GM10847 (cell line): ENCODE results near the gene CYP2W1.

Source experiments
- POLR2A ChIP-seq: IDR thresholded peaks from 2 replicates; pipeline ENCODE4 v1.6.1; 2011; ENCODE audit not compliant: insufficient read length; ENCODE audit errors: extremely low read depth

CYP2W1 gene

DNA sequence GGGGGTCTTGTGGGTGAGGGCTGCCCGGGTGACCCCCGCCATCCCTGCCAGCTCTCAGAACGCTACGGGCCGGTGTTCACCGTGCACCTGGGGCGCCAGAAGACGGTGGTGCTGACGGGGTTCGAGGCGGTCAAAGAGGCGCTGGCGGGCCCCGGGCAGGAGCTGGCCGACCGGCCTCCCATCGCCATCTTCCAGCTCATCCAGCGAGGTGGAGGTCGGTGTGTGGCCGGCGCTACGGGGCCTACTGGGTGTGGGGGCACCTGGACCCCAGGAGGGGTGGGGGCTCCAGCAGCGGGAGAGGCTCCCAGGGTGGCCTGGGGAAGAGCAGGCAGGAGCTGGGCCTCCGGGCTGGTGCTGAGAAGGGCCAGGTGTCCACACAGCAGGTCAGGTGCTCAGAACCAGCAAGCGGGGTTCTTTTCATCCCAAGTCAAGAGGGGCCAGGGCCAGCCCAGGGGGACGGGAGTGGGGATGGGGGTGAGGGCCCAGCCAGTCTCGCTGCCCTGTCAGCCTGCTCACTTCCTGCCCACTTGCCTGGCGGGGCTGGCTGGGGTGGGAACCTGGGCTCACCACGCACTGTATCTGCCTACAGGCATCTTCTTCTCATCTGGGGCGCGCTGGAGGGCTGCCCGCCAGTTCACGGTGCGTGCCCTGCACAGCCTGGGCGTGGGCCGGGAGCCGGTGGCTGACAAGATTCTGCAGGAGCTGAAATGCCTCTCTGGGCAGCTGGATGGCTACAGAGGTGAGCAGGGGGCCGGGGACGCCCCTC is 1.6 kb downstream of the CYP2W1 start:
- no peak for TF ChIP-seq POLR2A

DNA sequence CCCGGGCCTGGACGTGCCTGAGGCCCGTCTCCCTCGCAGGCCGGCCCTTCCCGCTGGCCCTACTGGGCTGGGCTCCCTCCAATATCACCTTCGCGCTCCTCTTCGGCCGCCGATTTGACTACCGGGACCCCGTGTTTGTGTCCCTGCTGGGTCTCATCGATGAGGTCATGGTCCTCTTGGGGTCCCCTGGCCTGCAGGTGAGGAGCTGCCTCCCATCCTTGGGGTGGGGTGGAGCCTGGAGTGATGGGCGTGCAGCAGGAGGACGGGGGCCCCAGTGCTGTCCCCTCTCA is 2.1 kb downstream of the CYP2W1 start:
- no peak for TF ChIP-seq POLR2A

DNA sequence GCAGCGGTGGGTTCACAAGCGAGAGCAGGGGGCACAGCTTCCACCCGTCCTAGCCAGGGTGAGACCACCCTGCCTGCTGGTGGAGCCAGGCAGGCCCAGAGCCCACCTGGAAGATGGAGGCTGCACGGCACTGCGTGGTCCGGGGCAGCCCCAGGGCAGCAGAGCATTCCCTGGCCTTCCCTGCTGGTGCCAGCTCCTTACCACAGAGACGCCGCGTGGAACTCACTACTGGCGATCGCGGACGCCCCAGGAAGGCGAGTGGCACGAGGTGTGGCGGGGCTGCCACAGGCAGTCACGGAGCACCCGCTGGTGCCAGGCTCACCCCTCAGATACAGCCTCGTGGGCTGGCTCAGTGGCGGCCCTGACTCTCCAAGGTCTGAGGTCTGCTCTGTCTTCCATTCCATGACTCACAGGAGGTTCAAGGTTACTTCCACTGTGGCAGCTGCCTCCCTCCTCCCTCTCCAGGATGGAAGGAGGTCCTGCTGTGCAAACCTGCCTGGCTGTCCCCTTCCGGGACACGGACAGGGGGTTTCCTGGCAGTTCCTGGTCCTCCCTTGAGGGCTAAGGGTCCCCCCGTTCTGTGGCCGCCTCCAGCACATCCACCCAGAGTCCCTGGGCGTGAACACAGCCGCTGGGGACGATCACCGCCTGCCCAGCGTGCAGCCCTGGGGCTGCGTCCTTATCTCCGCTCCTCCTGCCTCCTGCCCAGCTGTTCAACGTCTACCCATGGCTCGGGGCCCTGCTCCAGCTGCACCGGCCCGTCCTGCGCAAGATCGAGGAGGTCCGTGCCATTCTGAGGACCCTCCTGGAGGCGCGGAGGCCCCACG is 3.1 kb downstream of the CYP2W1 start:
- no peak for TF ChIP-seq POLR2A

DNA sequence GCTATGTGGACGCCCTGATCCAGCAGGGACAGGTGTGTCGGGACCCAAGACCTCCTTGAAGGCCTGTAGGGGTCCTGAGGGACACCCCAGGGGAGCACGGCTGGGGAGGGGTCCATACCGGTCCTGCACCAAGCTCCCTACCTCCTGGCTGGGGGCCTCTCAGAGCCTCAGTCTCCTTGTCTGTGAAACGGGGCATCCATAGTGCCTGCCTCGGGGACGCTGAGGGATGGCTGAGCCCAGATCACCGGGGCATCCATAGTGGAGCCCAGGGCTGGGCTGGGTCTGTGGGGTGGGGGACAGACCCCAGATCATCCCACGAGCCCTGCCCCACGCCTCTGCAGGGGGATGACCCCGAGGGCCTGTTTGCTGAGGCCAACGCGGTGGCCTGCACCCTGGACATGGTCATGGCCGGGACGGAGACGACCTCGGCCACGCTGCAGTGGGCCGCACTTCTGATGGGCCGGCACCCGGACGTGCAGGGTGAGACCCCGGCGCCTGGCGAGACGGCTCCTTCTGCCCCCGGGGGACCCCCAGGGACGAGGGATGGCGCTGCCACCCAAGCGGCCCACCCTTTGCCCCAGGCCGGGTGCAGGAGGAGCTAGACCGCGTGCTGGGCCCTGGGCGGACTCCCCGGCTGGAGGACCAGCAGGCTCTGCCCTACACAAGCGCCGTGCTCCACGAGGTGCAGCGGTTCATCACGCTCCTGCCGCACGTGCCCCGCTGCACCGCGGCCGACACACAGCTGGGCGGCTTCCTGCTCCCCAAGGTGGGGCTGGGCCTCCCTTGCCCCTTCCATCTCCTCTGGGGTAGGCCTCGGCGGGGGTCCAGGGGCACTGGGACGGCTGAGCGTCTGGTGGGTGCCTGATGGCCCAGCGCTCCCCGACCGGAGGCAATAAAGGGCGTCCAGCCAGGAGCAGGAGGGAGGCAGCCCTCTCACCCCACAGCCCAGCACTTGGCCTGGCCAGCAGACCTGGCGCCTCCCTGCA is 4.1 kb downstream of the CYP2W1 start:
- TF ChIP-seq POLR2A = no peak

DNA sequence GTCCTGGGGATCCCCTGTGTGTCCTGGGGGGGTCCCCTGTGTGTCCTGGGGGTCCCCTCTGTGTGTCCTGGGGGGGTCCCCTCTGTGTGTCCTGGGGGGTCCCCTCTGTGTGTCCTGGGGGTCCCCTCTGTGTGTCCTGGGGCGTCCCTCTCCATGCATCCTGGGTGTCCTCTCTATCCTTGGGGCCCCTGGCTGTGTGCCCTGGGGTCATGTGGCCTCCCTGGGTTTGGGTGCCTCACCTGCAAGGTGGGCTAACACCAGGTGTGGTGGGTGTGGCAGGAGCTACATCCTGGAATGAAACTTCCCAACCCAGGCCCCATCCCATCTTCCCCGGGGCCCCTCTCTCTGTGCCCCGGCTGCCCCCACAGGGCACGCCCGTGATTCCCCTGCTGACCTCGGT is 4.9 kb downstream of the CYP2W1 start:
- TF ChIP-seq POLR2A = no peak

DNA sequence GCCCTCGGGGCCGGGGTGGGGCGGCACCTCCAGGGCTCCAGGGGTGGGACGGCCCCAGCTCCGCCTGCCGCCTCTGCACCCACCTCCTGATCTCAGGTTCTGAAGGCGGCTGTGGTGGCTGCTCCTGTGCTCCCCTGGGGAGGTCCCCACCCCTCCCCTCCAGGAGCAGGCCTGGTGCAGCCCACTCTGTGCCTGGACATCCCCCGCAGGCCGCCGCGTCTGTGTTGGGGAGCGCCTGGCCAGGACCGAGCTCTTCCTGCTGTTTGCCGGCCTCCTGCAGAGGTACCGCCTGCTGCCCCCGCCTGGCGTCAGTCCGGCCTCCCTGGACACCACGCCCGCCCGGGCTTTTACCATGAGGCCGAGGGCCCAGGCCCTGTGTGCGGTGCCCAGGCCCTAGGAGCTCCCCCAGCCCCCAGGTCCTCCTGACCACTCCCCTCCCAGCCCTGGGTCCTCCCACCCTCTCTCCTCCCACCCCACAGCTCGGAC is 5.5 kb downstream of the CYP2W1 start:
- TF ChIP-seq POLR2A = no peak

DNA sequence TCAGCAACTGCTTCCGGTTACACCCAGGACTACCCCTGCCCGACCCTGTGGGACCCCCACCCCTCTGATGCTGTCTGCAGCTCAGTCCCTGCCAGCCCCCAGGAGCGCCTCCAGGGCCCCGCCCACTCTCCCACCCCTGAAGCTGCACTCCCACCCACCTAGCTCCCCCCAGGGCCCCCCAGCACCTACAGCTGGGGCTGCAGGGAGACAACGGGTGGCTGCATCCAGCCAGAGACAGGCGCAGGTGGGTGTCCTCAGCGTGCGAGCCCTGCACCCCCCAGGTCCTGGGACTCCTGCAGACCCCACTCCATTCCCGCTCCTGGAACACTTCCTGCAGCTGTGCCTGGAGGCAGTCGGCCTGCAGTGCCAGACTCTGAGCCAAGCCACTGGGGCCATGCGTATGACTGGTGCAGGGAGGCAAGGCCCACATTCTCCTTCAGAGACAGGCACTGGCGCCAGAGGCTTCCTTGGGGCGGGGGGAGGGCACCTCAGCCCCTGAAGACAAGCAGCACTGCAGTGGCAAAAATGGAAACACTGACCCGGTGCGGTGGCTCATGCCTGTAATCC is 6.1 kb downstream of the CYP2W1 start:
- TF ChIP-seq POLR2A = no peak

DNA sequence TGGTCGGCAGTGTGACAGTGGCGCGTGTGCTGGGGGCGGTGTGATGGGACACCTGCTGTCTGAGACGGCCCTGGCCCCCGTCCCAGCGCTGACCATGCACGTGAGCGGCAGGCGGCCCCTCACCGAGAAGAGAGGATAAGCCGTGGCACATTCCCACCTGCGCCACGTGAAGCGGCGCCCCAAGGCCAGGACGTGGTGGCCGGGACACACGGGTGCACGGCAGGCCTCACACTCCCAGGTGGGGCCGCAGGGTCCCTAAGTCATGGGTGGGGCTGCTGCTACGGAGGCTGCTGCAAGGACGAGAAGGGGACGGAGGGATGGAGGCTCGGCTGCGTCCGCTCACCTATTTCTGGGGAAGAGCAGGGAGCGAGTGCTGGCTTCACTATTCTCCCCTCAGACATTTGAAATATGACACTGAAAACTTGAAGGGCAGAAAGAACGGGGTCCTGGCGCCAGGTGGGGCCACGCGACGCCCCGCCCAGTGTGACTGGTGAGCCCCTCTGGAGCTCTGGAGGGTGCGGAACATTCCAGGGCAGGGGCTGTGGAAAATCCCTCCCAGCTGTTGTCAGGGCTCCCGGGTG is 7.5 kb downstream of the CYP2W1 start:
- no peak for TF ChIP-seq POLR2A

DNA sequence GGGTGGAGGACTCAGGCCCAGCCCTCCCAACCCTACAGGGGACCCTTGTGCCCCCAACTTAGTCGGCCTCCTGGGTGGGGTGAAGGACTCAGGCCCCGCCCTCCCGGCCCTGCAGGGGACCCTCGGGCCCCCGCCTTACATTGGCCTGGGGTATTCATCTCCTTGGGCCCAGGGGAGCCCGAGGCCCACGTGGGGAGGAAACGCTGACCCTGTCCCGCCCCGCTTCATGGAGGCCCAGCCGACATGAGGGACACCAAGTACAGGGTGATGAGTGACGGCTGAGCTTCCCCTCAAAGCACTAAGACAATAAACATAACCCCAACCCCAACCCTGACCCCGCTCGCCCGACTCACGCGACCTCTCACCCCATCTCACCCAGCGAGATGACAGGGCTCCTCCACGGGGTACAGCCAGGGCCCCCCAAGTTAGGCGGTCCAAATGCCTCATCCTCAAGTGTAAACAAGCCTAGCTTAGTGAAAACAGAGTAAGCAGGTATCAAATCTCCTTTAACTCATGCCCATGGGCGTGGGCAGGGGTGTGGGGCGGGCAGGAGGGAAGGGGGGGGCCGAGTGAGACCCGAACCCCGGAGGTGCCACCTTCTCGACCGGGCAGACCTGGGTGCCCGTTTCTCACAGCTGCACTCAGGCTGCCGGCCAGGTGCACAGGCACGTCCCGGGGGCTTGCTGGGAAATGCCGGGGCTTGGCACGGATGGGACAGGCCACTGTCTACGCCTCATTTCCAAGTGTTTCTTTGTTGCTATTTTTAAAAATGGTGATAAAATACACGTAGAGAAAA is 8.2 kb downstream of the CYP2W1 start:
- TF ChIP-seq POLR2A = no peak

DNA sequence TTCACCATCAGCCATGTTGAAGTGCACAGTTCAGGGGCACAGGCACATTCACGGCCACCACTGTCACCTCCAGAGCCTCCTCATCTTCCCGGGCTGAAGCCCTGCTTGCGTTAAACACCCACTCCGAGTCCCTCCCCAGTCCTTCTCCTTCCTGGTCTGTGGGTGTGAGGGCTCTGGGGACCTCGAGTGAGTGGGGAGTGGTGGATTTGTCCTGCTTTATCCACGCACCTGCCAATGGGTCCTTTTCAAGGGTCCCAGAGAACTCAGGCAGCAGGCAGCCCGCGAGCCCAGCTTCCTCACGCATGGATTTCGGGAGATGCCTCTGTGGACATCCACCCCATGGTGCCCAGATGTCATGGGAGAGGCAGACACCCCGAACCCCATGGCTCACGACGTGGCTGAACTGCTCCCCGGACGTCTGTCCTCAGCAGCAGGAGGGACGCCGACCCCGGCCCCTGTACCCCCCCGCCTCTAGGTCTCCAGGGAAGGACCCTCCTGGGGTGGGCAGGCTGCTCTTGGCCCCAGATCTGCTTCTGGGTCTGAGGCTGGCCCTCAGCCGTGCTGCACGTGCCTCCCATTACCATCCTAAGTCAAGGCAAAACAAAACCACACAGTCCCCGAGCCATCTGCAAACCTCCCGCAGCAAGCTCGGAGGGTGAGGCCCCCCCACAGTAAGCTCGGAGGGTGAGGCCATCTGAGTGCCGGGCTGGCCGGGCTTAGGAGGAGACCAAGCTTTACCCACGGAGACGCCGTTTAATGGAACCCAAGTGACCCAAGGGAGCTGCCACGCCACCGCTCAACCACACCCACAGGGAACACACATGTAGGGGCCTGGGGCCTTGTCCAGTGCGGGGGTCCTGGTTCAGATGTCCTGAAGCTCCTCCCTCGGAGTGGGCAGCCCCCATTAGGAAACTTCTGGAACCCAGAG is 9.0 kb downstream of the CYP2W1 start:
- no peak for TF ChIP-seq POLR2A

DNA sequence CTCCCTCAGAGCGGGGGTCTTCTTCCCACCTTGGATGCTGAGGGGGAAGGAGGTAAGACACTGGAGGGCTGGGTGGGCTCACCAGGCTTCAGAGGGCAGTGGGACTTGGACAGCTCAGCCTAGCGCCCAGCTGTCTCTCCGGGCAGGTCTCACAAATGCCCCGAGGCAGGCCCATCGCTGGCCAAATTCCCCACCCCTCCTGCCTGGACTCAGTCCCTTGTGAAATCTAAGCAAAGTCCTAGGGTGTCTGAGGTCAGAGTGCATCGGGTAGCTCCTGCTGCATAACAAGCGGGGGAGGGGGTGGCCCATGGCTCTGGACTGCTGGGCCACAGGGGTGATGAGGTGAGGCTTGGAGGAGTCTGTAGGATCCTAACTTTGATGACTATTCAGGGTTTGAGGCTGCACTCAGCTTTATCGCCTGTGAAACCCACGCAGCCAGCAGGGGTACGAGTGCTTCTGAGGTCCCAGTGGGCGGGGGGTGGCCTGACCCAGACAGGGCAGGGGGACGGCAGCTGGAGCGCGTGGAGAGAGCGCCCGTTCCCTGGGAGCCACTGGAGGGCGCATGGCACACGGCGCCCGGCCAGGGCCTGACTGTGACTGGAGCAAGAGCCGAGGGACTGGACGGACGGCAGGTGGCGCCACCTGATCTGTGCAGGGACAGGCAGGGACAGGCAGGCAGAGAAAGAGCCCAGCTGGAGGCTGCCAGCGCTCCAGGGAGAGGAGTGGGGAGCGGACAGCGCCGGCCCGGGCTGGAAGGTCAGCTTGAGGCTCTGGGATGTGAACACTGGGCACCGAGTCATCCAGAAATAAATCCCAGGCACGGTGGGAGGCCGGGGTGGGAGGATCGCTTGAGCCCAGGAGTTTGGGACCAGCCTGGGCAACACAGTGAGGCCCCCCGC is 10.0 kb downstream of the CYP2W1 start:
- TF ChIP-seq POLR2A = no peak
